ENCODE data around the gene TSPAN16. TPM values are rescaled to one million over a fixed set of nuclear protein-coding genes. Genes with fewer than 3 reads are reported as not detected.

Gene TSPAN16
- total RNA-seq, 4 donors from 2014 or later = not detected

DNA sequence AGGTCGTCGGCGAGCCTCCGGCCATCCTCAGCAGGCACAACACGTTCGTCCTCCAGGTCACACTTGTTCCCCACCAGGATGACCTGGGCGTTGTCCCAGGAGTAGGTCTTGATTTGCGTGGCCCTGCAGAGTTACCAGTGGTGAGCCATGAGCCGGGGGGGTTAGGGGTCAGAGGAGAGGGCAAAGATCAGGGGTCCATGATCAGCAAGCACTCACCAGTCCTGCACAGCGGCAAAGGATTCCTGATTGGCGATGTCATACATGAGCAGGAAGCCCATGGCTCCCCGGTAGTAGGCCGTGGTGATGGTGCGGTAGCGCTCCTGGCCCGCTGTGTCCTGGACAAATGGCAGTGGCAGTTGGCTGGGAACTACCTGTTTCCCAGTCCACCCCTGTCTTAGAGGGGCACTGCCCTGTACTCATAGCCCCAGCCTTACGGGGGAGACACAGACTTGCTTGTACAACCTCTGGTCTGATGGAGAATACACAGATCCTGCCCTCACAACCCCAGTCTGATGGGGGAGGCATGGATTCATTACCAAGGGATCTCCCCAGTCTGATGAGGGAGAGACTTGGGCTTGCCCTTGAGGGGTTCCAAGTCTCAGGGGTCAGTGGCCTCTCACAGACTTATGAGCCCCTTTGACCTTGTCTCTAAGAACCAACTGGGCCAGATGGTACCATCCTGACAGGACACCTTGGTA is 39.6 kb downstream of the TSPAN16 start:
- H3K4me3 ChIP-seq = no peak overlapping the region
- H3K9me3 ChIP-seq = no peaks in the 10 kb centered on the region
- H3K36me3 ChIP-seq = peaks cover 0 to 68% of the 10 kb centered on the region in 2 donors
- TF ChIP-seq, protein P1, sequence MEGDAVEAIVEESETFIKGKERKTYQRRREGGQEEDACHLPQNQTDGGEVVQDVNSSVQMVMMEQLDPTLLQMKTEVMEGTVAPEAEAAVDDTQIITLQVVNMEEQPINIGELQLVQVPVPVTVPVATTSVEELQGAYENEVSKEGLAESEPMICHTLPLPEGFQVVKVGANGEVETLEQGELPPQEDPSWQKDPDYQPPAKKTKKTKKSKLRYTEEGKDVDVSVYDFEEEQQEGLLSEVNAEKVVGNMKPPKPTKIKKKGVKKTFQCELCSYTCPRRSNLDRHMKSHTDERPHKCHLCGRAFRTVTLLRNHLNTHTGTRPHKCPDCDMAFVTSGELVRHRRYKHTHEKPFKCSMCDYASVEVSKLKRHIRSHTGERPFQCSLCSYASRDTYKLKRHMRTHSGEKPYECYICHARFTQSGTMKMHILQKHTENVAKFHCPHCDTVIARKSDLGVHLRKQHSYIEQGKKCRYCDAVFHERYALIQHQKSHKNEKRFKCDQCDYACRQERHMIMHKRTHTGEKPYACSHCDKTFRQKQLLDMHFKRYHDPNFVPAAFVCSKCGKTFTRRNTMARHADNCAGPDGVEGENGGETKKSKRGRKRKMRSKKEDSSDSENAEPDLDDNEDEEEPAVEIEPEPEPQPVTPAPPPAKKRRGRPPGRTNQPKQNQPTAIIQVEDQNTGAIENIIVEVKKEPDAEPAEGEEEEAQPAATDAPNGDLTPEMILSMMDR (IDR thresholded peaks at IDR 0.05) = no peak
- TF ChIP-seq POLR2AphosphoS5 (IDR thresholded peaks at IDR 0.05) (no peak), POLR2A (IDR thresholded peaks at IDR 0.05) (no peak), EP300 (IDR thresholded peaks at IDR 0.05) (no peak)
- WGBS, 2 donors (ENCODE audit: low coverage in 1 of 2) = 80% methylated on average over 1 of the region's 17 CpGs; no CpG with 5 or more reads in 1 of the 2 donors
- peaks cover 0 to 30% (median 13%) of the 10 kb centered on the region in 3 donors for H3K4me1 ChIP-seq
- H3K27ac ChIP-seq = no peak overlapping the region
- no peaks in the 10 kb centered on the region for H3K27me3 ChIP-seq
- no peak for ATAC-seq

DNA sequence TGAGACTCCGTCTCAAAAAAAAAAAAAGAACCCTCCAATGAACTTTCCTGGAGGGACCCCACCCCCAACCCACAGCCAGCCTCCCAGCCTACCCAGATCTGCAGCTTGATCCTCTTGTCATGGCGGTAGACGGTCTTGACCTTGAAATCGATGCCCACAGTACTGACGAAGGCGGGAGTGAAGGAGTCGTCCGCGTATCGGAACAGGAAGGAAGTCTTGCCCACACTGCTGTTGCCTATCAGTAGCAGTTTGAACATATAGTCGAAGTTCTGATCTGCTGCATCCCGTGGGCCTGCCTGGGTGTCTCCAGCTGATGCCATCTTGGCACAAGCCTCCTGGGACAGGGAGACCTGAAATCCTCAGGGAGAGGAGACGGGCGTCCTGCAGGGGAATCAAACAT is 41.1 kb downstream of the TSPAN16 start:
- peaks cover 0 to 62% of the 10 kb centered on the region in 2 donors for H3K36me3 ChIP-seq
- no peak for TF ChIP-seq POLR2A (IDR thresholded peaks at IDR 0.05)
- no peak for TF ChIP-seq EP300 (IDR thresholded peaks at IDR 0.05)
- TF ChIP-seq, protein P1 (IDR thresholded peaks at IDR 0.05) = no peak
- TF ChIP-seq POLR2AphosphoS5 (IDR thresholded peaks at IDR 0.05) = no peak
- WGBS, 2 donors (ENCODE audit: low coverage in 1 of 2) = 70 to 92% methylated on average over 6 of the region's 14 CpGs

DNA sequence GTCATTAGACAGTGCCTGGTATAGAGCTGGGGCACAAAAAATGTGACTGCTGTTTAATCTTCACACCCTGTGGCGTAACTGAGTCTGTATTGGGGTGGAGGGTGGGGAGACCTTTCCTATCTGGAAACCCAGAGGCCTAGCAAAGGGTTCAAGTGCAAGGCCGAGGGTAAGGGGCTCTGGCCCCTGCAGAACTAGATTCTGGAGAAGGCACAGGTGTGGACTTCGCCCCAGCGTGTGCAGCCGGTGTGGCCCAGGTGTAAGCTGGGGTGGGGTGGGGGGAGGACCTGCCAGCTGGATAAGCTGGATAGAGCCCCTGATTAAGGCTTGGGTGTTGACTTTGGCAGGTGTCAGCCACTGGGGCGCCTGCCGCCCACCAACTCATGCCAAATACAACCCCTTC is 42.2 kb downstream of the TSPAN16 start:
- no peak for ATAC-seq
- Histone ChIP-seq H3K4me3 (peak overlapping the region in 1 of 2 donors; percentile 81), H3K27me3 (no peaks in the 10 kb centered on the region), H3K9me3 (no peaks in the 10 kb centered on the region), H3K27ac (peak overlapping the region in 3 of 4 donors; percentile 84 to 88 (median 84)), H3K4me1 (peaks cover 0 to 37% (median 13%) of the 10 kb centered on the region in 3 donors), H3K36me3 (peaks cover 0 to 62% of the 10 kb centered on the region in 2 donors)
- TF ChIP-seq, protein P1 (IDR thresholded peaks at IDR 0.05) = no peak
- TF ChIP-seq EP300 (IDR thresholded peaks at IDR 0.05) (no peak), POLR2A (IDR thresholded peaks at IDR 0.05) (no peak), POLR2AphosphoS5 (IDR thresholded peaks at IDR 0.05) (no peak)
- WGBS, 2 donors (ENCODE audit: low coverage in 1 of 2) = 60% methylated on average over 1 of the region's 7 CpGs; no CpG with 5 or more reads in 1 of the 2 donors

More for the DNA sequence above, 41.1 kb downstream of the TSPAN16 start:
- Histone ChIP-seq H3K27ac (no peak overlapping the region), H3K4me3 (no peak overlapping the region), H3K27me3 (no peaks in the 10 kb centered on the region), H3K9me3 (no peaks in the 10 kb centered on the region), H3K4me1 (peaks cover 0 to 30% (median 13%) of the 10 kb centered on the region in 3 donors)
- no peak for ATAC-seq

DNA sequence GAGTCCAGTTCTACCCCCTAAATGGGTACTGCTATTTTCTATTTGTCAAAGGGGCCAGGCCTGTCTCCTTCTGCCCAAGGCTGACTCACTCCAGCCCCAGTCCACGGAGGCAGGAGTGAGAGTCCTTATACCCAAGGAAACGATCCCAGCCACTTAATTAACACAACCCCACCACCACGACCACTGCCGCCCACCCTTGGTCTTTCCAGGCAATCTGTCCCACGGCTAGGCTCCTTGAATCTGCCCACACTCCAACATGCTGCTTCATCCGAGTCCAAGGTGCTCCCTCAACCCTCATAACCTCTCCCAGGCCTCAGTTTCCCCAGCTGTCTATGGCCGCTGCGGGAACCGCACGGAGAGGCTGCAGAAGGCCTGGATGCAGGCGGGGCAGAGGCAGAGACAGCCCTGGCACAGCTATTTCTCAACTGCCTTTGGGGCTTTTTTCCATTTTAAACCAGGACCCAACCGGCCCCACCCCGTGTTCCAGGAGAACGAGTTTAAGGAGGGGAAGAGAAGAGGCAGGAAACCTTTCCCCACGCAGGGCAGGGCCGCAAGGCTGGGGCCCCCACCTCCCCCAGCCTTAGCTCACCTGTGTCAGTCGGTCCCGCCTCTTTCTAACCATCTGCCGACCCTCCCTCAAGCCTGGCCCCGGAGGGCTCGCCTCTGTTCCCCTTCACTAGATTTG is 42.8 kb downstream of the TSPAN16 start:
- Histone ChIP-seq H3K36me3 (peaks cover 0 to 62% of the 10 kb centered on the region in 2 donors), H3K9me3 (no peaks in the 10 kb centered on the region), H3K27me3 (no peaks in the 10 kb centered on the region), H3K4me1 (peaks cover 0 to 43% (median 13%) of the 10 kb centered on the region in 3 donors), H3K27ac (peak overlapping the region; percentile 24 to 88 (median 84)), H3K4me3 (peak overlapping the region; percentile 67 to 81)
- 13 to 39% methylated on average over 3 to 8 of the region's 21 CpGs for WGBS, 2 donors (ENCODE audit: low coverage in 1 of 2)
- ATAC-seq = peak; percentile 14
- TF ChIP-seq, protein P1 (IDR thresholded peaks at IDR 0.05) = no peak
- TF ChIP-seq POLR2AphosphoS5 (IDR thresholded peaks at IDR 0.05) (no peak), POLR2A (IDR thresholded peaks at IDR 0.05) (no peak), EP300 (IDR thresholded peaks at IDR 0.05) (no peak)

All from gastroesophageal sphincter (tissue), 4 donors.